HuH-7.5 (cell line): ENCODE data around the gene CNNM4.

Source experiments
- DNase-seq: peaks from one replicate; pipeline ENCODE4 v3.0.0; 2011; ENCODE audit warnings: low spot score

Gene CNNM4

DNA sequence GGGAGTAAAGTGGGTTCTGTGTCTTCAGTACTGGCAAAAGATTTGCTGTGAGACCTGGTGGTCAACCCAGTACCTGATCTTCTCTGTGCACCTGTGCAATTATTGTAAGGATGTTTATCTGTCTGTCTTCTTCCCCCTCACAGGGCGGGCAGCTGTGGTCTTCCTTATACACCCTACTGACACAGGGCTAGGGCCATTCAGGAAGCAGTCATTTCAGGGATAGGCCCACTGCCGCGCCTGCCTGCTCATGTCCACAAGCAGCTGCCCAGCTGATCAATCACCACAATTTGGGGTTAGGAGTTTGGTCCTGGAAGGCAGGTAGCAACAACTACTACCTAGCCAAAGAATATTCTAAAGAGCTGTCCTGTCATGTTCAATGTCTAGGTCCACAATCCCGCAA, 1.2 kb upstream of the CNNM4 start:
- no peak for DNase-seq

GRCh38 chr2:96760986-96761832, 507 bp downstream of the CNNM4 start:
- peak; percentile 51 for DNase-seq

- DNase-seq: no peak
These were observed 2.0 kb downstream of the CNNM4 start for GRCh38 chr2:96762529-96763311.

DNA sequence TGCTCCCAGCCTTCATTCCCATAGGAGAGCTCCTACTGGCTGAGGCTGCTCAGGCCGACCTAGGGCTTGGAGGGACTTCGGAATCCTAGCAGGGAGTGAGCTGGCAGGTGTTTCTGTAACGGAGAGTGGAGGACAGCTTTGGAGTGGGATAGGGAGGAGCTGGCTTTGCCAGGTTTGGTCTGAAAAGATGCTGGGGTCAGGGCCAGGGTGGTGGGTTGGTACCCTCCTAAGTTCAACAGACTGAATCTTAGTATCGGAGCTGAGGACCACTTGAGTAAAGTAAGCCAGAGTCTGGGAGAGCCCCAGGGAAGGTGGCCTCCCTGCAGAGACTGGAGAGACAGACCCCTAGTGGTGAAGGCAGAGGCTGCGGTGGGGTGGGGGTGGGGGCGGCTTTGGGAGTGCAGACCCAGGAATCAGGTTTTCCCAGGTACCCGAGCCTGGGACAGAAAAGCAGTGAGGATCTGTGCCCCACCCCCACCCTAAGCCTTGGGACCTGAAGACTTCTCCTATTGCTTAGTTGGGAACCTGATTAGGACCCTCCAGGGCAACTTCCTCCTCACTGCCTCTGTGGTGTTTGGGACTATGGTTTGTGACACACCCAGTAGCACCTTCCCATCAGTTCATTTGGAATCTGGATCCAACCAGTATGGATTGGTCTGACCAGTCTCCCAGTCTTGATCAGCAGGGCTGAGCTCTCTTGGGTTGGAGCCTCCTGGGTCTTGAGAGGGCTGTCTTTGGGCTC, 3.0 kb downstream of the CNNM4 start:
- DNase-seq: peak; percentile 77

DNA sequence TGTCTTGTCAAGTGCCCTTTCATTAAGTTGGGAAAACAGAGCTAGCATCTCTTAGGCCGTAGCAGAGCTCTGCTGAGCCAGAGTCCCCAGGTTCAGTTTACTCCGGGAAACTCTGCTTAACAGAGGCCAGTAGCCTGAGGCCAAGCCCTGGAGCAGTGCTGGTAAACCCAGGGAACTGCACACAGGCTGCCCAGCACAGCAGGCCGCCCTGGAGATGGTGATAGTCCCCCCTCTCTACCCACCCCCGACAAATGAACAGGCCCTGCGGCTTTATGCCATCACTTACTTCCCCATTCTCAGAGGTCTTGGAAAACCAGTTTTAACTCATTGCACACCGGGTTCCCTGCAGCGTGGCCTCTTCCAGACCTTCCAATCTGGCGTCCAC, 3.5 kb downstream of the CNNM4 start:
- no peak for DNase-seq

DNA sequence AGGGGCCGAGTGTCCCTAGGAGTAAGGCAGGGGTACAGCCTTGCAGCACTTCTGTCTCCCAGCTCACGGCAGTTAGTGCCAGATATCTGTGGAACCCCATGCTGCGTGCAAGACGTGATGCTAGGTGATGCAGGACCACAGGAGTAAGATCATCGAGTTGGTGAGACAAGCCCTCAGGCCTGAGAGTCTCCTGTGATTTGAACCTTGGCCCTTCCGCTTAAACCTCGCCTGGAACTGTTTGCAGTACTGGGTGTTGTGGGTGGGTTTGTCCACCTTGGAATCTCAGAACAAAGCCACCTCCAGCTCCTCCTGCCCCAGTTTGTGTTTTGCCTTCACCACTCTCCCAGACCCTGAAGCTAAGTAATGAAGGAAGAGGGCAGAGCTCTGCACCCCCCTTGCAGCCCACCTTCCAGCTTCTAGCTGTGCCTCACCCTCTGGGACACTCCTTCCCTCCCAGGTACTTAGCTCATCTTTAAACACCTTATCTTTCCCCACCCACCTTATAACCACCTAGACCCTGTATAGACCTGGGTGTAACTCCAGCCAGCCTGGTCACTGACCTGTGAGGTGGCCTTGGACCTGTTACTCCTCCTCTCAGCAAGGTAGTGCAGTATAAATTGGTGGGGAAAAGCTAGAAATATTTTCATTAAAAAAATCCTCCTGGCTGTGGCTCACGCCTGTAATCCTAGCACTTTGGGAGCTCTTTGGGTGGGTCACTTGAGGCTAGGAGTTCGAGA, 6.6 kb downstream of the CNNM4 start:
- DNase-seq: no peak

- no peak for DNase-seq
These were observed 7.4 kb downstream of the CNNM4 start for GRCh38 chr2:96768083-96768561.

DNA sequence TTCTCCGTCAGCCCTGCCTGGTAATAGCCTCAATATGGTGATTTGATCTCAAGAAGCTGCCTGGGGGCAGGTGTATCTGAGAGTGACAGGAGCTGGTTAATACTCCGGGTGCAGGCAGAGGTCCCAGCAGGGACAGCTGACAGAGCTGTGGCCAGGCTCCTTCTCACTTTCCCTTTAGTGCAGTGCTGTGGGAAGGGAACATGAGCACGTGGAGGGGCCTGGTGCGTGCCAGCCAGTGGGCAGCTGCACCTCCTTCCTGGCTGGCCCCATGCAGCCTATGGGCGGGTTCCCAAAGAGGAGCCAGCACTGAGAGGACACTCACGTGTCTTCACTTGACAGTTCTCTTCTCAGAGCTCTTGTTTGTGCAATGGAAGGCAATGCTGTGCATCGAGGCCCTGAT, 9.1 kb downstream of the CNNM4 start:
- DNase-seq: no peak

GRCh38 chr2:96770442-96771202, 9.9 kb downstream of the CNNM4 start:
- DNase-seq: no peak

- DNase-seq: no peak
These were observed 11.3 kb downstream of the CNNM4 start for GRCh38 chr2:96771796-96772618.

- DNase-seq: no peak
These were observed 12.4 kb downstream of the CNNM4 start for GRCh38 chr2:96772903-96773671.

DNA sequence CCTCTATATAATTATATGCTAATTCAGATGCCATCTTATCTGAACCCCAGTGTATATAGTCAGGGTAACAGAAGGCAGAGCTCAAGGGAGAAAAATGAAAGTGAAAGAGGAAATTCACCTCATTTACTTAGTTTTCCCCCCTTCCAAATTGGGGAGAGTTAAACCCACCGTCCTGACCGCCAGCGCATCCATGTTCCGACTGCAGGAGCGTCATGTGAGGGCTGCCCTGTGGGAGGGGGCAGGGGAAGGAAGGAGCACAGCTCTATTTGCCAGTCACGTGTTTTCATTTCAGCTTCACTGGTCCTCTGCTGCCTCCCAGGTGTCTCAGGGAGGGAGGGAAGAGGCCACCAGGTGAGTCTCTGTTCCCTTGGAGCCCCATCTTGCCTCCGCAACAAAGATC, 13.2 kb downstream of the CNNM4 start:
- DNase-seq: no peak

- no peak for DNase-seq
These were observed 14.5 kb downstream of the CNNM4 start for GRCh38 chr2:96775160-96775559.

DNA sequence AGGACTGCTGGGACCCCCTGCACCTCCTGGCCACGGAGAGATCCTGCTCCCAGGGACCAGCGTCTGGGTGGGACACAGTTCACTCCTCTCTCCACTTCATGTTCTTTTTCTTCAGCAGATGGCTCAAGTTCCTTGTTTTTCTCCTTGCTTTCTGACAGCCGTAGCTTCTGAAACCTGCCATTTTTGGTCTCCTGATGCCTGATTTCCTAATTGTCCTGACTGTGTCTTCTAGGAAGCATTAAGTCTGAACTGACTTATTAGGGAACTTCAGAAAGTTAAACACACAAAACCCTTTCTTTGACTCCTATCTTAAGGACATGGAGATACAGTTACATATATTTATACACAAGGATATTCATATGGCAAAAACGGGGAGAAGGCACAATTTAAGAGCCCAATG, 22.7 kb downstream of the CNNM4 start:
- DNase-seq: no peak

GRCh38 chr2:96787411-96787810, 26.7 kb downstream of the CNNM4 start:
- DNase-seq: no peak

GRCh38 chr2:96788442-96789244, 27.9 kb downstream of the CNNM4 start:
- no peak for DNase-seq

- DNase-seq: no peak
These were observed 28.5 kb downstream of the CNNM4 start for GRCh38 chr2:96789245-96789617.
